Subcutaneous adipose tissue (tissue), 4 donors: ENCODE results near the gene MVD. TPM values are rescaled to one million over a fixed set of nuclear protein-coding genes. Genes with fewer than 3 reads are reported as not detected.

Source experiments
- CTCF ChIP-seq: fragments of 450-650 bp; IDR thresholded peaks from one replicate; pipeline ENCODE4 v1.5.1; 2016; ENCODE audit warnings: low read depth, mild to moderate bottlenecking, control low read depth, antibody characterized with exemption, moderate library complexity
- total RNA-seq, 4 donors: library from RNA; depleted of rRNA; stranded (reverse); fragments of >200 nt; gene quantifications; one replicate each; pipeline ENCODE4 v1.1.0, GENCODE V29; 2016

MVD gene
- total RNA-seq, 4 donors from 2014 or later: 10.1 to 23.4 (median 16.9) TPM

- no peak for TF ChIP-seq CTCF
Observed at GRCh38 chr16:88665570-88665969, 2.7 kb upstream of the MVD start.

- TF ChIP-seq CTCF: no peak
Observed at GRCh38 chr16:88665148-88665547, 2.3 kb upstream of the MVD start.

- TF ChIP-seq CTCF: no peak
Observed at GRCh38 chr16:88662222-88662842, 559 bp downstream of the MVD start.

- no peak for TF ChIP-seq CTCF
Observed at GRCh38 chr16:88661468-88661867, 1.4 kb downstream of the MVD start.

GRCh38 chr16:88659160-88659559 lies 3.7 kb downstream of the MVD start:
- TF ChIP-seq CTCF: no peak

GRCh38 chr16:88658714-88659113 lies 4.2 kb downstream of the MVD start:
- TF ChIP-seq CTCF: no peak

GRCh38 chr16:88657371-88657770 lies 5.5 kb downstream of the MVD start:
- no peak for TF ChIP-seq CTCF
